Jurkat, Clone E6-1 (cell line): ENCODE data around the gene JAKMIP1.
"Not testable (repeated sequence)": the region's sequence is repeated elsewhere in the genome, so short reads cannot be mapped to it uniquely, and the experiment has no call there.

Experiments used
- DNase-seq: peaks from one replicate; pipeline ENCODE4 v3.0.0-alpha.2; 2011; ENCODE audit warnings: low read depth, low spot score
- H3K4me3 ChIP-seq: 2 replicates; pipeline ENCODE4 v1.5.1; 2011; ENCODE audit warnings: mild to moderate bottlenecking, low read length, control low read depth, moderate library complexity

The JAKMIP1 gene

GRCh38 chr4:6013564-6013963, 186.8 kb downstream of the JAKMIP1 start:
- DNase-seq: no peak
- H3K4me3 ChIP-seq: no peak overlapping the region

- DNase-seq: peak; percentile 28
- no peak overlapping the region for H3K4me3 ChIP-seq
Observed at GRCh38 chr4:6012200-6012599, 188.1 kb downstream of the JAKMIP1 start.

DNA sequence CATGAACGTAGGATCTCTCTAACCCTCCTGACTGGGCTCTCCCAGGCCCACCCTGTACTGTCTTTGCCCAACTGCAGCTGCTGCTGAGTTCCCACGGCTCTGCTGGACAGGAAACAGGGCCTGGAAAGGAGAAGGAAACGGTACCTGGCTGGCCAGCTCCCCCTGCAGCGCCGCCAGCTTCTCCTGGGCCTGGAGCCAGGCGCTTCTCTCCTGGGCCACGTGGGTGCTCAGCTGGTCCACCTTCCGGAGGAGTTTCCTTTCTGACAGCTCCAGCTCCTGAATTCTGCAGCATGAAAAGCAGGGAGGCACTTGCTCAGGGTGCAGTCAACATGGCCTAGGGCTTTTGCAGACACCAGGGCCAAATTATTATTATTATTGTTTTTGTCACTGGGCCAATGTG, 188.7 kb downstream of the JAKMIP1 start:
- DNase-seq: no peak
- H3K4me3 ChIP-seq: no peak overlapping the region

DNA sequence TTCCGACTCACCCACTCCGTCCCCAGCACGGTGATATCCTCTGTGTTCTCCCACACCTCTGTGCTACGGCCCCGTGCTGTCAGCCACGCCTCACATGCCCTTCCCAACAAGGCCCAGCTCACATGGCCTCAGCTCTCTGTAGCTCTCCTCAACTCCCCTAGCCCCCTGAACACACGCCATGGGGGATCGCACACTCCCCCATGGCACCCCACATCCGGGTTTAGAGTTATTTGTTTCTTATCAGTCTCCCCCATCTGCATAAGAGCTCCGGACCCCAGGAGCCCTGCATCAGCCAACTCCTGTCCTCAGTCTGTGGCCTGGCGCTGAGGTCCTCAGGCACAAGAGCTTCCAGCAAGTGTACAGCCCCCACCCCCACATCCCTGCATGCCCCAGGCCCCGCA, 189.1 kb downstream of the JAKMIP1 start:
- DNase-seq: no peak
- H3K4me3 ChIP-seq: no peak overlapping the region

DNA sequence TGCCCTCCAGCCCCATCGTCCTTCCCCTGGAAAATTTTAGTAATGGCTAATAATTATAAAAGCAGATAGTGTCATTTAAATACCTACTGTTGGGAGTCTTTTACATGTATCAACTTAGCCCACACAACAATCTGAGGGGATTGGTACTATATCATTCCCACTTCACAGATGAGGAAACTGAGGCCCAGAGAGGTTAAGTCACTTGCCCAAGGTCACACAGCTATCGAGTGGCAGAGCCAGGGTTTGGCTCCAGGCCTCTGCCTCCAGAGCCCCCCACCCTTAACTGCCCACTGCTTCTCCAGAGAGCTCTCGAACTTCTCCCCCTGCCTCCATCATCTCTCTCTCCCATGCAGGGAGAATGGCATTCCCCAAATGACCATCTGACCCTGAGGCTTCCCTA, 189.6 kb downstream of the JAKMIP1 start:
- H3K4me3 ChIP-seq: no peak overlapping the region
- no peak for DNase-seq

- DNase-seq: no peak
- H3K4me3 ChIP-seq: no peak overlapping the region
Observed at GRCh38 chr4:6009452-6009851, 190.9 kb downstream of the JAKMIP1 start.

GRCh38 chr4:6008766-6009385, 191.5 kb downstream of the JAKMIP1 start:
- DNase-seq: no peak
- H3K4me3 ChIP-seq: no peak overlapping the region

- no peak overlapping the region for H3K4me3 ChIP-seq
- DNase-seq: no peak
Observed at GRCh38 chr4:6008092-6008551, 192.2 kb downstream of the JAKMIP1 start.

- no peak for DNase-seq
- H3K4me3 ChIP-seq: no peak overlapping the region
Observed at GRCh38 chr4:6005175-6005574, 195.2 kb downstream of the JAKMIP1 start.

GRCh38 chr4:6003485-6003884, 196.9 kb downstream of the JAKMIP1 start:
- not testable (repeated sequence) for DNase-seq

DNA sequence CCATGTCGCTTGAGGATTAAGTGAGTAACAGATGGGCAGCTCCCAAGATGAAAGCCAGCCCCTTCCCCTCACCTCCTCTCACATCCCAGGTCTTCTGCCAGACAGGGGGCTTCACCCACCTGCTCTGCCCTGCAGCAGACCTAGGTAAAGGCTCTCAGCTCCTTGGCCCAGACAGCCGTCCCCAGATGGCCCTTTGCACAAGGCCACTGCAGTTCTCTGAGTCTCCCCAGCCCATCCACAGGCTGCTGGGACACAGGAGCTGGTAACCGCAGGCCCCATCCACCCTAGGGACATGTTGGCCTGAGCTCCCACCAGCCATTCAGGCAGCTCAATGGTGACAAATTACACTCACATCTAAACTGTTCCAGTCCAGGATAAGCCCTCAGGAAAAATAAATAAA, 197.4 kb downstream of the JAKMIP1 start:
- no peak overlapping the region for H3K4me3 ChIP-seq
- DNase-seq: no peak

More at GRCh38 chr4:6003485-6003884, 196.9 kb downstream of the JAKMIP1 start:
- not testable (repeated sequence) for H3K4me3 ChIP-seq

- DNase-seq: no peak
- no peak overlapping the region for H3K4me3 ChIP-seq
Observed at GRCh38 chr4:6002492-6002833, 197.9 kb downstream of the JAKMIP1 start.

DNA sequence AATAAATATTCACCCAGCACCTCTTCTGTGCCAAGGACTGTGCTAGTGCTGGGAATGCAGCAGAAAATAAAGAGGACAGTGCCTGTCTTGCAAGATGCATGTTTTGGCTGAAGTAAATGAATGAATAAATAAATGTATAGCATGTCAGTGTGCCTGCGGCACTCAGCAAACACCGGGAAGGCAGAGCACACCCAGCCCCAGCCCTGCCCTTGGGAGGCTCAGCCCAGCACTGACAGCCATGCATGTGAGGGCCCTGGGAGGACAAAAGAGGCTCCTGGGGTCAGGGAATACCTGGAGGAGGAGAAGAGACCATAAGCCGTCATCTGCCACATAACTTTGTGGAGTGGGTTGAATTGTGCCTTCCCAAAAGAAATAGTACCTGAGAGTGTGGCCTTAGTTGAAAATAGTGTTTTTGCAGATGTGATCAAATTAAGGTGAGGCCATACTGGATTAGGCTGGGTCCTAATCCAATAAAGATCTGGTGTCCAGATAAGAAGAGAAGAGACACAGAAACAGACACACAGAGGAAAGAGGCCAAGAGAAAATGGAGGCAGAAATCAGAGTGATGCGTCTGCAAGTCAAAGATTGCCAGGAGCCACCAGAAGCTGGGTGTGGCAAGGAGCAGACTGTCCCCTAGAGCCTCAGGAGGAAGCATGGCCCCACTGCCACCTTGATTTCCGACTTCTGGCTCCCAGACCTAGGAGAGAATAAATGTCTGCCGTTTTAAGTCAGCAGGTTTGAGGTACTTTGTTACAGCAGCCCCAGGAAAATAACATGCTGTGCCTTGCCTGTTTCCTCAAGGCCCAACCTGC, 198.5 kb downstream of the JAKMIP1 start:
- no peak for DNase-seq
- no peak overlapping the region for H3K4me3 ChIP-seq

DNA sequence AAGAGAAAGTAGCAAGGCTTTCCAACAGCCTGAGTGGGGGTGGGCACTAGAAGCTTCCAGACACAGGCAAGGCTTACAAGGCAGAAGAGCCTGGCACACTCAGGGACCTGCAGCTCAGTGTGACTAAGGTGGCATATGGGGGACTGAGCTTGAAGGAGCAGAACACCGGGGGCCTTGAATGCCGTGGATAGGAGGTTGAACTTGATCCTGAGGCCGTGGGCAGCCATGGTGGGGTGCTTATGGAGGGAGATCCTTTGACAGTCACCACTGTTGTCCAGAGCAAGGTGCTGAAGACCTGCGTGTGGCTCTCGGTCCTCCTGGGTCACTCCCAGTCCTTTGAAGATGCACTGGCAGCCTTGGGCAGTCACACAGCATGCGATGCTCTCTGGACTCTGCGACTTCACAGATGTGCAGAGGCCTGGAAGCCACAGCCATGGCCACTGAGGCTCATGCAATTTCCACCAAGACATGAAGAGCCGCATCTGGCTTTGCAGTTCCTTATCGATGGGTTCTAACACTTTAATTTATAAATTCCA, 200.5 kb downstream of the JAKMIP1 start:
- H3K4me3 ChIP-seq: no peak overlapping the region
- no peak for DNase-seq

DNA sequence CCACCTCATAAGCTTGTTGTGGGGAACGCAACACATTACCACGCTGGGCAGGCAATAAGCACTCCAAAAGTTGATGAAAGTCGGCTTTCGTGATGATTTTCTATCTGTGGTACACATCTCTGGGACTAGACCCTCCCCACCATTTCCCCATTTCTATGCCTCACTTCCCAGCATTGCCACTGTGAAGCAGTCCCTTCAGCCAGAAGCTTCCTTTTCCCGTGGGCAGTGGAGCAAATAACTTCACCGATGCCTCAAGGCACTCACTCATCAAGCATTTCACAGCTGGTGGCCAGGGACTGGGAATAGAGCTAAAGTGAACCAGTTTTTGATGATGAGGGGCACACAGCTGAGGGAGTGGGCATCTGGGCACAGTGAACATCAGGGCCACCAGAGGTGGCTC, 201.0 kb downstream of the JAKMIP1 start:
- no peak overlapping the region for H3K4me3 ChIP-seq
- DNase-seq: no peak

- DNase-seq: peak; percentile 42
- no peak overlapping the region for H3K4me3 ChIP-seq
Observed at GRCh38 chr4:5998333-5998936, 201.9 kb downstream of the JAKMIP1 start.

GRCh38 chr4:5996641-5997040, 203.7 kb downstream of the JAKMIP1 start:
- DNase-seq: no peak

GRCh38 chr4:5995901-5996623, 204.3 kb downstream of the JAKMIP1 start:
- DNase-seq: no peak

More at GRCh38 chr4:5996641-5997040, 203.7 kb downstream of the JAKMIP1 start:
- H3K4me3 ChIP-seq: no peak overlapping the region

More at GRCh38 chr4:5995901-5996623, 204.3 kb downstream of the JAKMIP1 start:
- H3K4me3 ChIP-seq: no peak overlapping the region
